GM18873 (cell line): ENCODE results near the gene AP3B1.

Experiments used
- ATAC-seq: cut with Tn5 transposase; IDR thresholded peaks from one replicate; pipeline ENCODE4 v1.9.1; 2021; ENCODE audit warnings: mild to moderate bottlenecking, moderate library complexity, moderate number of reproducible peaks; ENCODE audit not compliant: unreplicated experiment, low FRiP score

Gene AP3B1

DNA sequence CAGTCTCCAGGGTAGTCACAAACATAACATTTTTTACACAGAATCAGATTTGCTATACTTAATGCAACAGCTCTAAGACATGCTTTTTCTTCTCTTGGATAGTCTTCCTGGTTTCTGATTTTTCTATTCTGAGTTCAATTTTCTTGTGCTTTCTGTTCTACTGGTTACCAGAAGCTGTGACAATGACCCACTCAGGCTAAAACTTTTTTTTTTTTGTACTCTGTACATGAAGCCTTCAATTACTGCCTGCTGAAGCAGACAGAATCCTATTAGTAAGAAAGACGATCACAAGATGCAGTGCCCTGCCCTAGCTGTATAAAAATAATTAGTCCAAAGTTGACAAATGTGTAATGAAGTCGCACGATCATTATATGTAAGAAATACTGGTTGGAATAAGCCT lies 287.3 kb downstream of the AP3B1 start:
- no peak for ATAC-seq

DNA sequence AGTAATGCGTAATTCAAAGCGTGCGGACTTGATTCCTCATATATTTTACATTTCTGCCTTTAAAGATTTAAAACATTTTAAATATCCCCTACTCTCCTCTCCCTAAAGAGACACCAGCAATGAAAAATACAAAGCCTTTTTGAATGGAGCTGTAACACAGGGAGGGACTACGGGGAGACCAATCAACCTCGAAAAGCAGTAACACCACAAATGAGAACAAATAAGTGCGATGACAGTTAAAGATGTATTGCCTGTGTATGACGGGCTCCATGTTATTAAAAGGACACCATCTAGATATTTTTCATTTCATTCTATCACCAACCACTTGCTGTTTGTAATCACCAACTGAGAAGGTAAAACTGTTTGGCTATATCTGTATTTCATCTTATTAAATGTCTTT lies 288.0 kb downstream of the AP3B1 start:
- ATAC-seq, result no peak

DNA sequence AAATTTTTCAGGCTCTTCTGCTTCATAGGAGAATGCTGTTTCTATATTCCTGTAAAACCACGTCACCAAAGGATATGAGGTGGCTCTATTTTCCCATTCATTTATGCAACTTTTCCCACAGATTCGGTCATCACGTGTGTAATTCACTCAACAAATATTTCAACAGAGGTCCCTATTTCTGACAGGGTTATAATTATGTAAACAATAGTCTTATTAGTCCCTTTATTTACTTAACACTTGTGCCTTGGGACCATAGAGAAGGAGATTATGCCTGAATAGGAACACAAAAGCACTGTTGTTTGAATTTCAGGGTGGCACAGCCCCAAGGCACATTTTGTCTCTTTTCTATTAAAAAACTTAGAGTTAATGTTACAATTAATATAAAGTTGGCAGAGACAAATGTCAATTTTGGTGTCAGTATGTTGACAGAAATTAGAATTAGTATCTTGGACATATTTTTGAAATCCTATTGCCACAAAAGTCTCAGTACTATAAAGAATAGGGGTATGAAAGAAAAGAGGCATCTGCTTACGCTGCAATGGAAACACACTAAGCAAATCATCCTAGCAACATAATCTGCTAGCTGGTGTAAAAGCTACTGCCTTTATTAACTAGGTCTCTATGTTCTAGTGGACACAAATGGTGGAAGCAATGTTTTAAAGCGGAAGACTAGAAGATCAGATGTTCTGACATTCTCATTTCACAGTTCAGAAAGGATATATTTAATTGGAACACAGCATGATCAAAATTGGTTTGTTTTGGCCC lies 289.3 kb downstream of the AP3B1 start:
- ATAC-seq, result no peak

DNA sequence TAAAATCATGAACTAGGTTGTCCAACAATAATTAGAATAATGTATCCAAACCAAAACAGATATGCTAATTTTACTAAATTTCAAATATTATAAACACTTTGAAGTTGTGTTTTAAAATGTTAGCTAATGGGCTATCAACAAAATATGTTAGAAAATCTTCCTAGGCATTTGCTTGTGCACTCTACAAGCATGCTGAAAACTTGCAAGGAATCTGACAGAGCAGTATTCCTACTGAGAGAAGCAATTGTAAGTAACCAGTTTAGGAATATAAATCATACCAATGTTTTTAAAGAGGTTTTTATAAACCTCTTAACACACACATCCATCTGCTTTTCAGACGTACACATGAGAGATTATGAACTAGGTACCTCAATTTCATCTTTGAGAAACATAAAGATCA lies 289.9 kb downstream of the AP3B1 start:
- no peak for ATAC-seq

DNA sequence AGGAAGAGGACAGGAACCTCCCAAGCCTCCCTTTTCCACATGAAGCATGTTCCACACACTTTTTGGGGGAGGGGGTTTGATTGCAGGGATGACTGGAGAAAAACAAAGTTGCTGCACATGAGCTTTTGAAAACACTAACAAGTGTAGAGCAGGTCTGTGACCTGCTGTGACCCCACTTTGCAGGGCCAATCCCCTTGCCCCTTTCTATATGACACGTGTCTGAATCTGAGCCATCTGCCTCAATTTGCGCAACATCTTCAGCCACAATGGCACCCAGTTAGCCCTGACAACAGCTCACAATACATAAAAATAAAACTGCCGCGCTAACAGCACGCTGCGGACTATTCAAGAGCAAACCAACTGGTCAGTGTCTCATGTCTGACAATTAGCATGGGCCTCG lies 290.6 kb downstream of the AP3B1 start:
- no peak for ATAC-seq

DNA sequence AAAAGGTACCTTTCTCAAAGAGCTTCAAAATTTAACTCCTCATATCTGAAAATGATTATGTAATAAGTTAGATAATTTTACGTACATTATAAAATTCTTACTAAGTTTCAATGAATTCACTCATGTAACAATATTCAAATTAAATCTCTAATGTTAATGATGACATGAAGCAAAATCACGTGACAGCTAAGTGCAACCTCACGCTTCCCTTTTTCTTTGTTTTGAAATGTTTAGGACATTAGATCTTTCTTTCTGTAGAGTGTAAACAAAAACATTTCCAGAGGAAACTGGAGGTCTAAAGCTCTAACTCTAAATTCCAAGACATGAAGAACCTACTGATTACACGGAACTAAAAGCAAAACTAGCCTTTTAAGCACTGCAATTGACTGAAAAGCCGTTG lies 291.0 kb downstream of the AP3B1 start:
- no peak for ATAC-seq

DNA sequence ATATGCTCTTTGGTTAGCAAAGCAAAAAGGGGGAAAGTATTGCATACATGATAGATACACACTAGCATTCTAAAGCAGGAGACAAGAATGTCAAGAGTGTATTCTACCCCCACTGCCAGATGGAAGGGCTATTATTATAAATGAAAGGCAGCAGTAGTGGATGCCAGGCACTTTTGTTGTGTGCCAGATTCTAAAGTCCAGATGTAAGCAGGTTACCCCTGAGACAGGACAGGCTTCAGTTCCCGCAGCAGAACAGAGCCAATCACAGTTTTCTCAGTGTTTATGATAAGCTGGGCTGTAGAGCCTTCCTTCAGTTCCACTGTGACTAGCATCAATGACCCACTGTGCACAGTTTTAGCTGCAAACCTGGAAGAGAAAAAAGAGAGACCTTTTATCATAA lies 291.8 kb downstream of the AP3B1 start:
- no peak for ATAC-seq

DNA sequence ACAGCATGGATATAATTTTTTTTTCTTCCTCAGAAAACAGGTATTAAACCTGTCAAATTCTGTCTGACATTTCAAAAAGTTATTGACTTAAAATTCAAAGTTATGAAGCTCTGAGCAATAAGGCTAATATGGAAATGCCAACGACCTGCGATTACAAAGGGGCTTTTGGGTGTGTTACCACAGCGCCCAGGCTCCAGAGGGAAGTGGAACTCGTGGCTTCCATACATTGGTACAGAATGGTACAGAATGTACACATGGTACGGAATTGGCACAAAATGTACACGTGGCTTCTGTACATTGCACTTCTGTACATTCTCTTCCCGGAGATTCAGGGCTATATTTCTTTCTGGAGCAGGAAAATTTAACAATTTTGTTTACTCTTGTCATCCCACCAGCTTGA lies 293.3 kb downstream of the AP3B1 start:
- no peak for ATAC-seq

DNA sequence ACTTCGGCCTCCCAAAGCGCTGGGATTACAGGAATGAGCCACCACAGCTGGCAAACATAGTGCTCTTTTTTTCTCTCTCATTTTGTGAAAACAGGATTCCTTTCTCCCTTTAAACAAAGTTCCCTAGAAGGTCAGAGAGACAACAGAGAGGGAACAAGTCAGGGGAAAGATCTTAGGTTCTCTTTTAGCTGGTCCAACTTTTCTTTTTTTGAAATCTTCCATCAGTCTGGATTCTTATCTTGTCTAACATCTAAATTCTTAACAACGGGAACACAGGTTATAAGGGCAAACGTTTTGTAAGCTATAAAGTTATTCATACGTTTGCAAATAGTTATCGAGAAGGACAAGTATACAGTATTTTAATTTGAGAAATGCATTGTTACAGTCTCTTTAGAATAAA lies 294.3 kb downstream of the AP3B1 start:
- no peak for ATAC-seq

DNA sequence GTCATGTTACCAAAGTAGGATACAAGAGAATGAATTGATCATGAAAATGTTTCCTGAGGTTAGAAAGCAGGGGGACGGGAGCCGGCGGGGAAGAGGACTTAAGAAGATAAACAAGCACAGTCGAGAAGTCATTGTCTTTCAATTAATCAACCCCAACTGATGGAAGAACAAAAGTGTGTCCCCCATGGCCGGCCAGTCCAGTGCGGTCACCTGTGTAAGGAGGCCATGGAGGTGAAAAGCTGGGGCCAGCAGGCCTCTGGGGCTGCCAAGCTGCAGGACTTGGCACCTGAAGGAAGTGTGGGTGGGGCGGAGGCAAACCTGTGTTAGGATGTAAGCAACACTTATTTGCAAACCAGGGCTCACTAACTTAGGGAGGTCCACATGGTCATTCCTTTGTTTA lies 295.1 kb downstream of the AP3B1 start:
- no peak for ATAC-seq

DNA sequence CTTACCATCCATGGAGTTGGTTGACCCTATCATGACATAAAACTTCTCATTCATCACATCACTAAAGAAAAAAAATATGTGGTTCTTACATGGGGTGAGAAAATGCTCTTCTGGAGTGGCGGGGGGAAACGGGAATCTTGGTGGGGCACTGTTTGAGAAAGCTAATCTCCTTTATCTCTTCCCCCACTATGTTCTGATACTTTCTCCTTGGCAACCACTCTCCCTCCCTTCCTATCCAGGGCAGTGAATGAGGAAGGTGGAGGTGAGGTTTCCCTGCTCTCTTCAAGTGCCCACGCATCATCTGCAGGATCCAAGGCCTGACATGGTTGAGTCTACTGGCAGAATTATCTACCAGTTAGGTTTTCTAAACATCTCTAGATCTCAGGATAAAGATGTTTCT lies 297.6 kb downstream of the AP3B1 start:
- no peak for ATAC-seq

DNA sequence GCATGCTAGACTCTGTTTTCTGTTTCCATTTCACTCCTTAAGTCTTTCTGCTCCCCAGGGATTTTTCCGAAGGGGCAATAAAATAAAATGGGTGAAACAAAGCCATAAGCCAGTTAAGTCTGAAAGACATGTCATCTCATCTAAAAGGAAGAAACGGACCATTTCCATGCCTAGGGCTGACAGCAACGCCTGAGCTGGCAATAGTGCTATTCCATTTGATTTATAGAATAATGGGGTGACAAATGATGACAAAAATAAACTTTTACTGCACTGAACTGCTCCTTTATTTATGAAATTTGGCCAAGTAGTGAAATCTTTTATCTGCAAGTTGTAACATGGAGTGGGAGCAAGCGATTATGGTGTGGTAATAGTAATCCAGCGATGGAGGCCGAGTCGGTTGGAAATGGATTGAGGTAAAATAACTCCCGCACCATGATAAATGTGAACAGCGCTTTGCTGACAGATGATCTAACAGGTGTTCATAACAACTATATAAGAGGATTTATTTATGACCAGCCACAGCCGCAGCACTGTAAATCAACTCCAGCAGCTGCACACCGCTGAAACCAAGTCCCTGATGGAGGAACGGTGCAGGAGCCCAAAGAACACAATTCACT lies 298.6 kb downstream of the AP3B1 start:
- no peak for ATAC-seq

DNA sequence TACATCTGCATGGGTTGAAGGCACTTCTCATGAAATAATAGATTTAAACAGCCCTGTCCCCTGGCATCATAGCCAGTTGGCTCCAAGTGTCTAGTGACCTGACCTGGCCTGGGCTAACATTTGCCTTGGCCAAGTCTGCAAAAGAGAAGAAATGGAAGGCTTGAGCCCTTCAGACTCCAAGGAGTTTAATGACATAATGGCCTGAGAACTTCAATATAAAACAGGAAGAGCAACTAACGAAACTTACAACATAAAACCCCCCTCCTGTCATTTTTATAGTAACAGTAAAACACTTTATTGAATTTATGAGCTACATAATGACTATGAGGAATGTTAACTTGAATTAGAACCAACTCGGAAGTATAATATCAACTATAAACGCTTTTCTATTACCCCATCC lies 299.6 kb downstream of the AP3B1 start:
- ATAC-seq, result no peak

DNA sequence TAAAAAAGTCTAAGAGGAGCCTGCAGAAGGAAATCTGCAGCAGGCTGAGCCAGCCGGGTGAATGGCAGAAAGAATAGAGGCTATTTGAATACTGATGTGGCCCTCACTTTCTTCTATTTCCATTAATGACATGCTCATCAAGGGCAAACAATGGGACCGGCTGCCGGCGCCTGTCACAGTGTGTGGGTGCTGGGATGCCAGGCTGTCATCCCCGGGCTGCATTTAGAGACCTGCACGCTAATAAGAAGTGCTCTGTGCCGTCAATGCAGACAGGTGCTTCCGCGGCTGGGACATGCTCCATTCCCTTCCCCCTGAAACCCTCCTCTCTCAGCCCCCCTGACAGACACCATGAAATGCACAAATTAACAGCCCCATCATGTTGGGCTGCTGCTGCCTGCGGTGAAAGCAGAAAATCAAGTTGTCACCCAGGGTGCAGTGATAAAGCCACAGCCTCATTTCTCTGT lies 300.6 kb downstream of the AP3B1 start:
- no peak for ATAC-seq

DNA sequence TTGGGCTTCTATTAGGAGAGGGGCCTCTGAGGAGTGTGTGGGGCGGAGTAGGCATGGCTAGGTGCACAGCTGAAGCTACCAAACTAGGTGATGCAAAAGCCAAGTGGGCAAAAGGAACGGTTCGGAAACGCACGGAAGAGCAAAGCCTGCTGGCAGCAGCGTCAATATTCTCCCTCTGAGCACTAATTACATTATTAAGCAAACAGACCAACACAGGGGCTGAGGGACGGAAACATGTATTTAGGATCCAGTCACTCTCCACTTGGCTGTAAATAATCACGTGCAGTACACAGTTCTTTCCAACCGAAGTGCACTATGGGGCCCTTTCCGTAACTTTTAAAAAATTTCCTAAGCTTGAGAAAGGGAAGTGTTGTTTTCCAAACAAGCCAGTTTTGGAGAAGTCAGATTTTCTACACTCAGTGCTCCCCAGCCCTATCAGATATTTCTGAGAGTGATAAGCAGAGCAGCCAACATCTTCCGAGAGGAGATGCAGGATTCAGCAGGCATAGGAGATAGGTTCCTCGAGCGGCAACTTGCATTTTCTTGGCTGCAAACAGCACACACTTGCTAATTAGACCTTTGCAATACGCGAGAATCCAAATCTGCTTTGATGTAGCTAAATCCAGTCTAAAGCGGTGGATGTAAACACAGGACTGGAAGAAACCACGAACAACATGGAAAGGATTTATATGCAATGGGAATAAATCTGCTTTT lies 301.2 kb downstream of the AP3B1 start:
- no peak for ATAC-seq

DNA sequence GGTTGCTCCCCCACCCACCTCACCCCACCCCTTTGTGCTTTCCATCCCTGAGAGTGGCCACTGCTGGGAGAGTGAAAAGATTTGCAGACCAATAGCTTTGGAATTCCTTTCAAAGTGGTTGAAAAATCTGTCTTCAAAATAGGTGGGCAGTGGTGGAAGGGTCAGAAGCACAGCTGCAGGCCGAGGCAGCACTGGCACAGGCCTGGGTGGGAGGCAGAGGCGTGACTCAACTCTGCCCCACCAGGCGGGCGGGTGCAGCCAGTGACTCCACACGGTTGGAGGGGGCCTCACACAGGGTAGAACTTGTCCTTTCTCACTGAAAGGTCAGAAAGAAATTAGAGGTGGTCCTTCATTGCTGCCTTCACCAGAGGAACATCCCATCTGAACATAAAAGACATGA lies 303.4 kb downstream of the AP3B1 start:
- no peak for ATAC-seq

DNA sequence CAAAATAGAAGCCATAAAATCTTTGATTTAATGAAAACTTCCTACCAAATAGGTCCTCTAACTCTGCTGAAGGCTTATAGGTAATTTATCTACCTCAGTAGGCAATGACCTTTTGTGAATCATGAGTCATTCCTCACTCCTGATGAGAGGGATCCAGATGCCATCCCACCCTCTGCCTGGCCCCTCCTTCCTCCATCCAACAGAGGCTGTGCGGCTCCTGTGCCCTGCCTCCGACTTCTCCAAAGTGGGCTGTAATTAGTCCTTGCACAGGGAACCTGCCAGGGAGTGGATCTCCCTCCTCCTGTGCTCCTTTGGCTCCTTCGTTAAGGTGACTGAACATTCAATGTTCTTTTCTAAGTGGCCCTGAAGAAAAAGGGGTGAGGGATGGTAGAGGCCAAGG lies 304.5 kb downstream of the AP3B1 start:
- ATAC-seq, result no peak

DNA sequence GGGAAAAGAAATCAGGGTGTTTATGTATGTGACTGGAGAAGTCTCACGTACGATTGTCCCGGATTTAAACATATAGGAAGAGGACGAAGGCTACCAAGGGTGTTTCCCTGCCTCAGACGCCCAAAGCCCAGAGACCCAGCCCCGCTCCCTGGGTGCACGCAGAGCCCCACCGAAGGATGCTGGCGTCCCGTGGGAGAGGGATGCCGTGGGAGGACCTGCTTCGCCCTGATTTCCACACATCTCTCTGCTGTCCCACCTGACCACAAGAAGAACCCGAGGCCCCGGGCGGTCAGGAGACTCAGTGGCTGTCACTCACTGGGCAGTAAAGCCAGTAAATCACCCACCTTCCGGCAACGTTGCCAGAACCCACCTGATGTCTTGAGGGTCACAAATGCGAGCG lies 306.5 kb downstream of the AP3B1 start:
- no peak for ATAC-seq

DNA sequence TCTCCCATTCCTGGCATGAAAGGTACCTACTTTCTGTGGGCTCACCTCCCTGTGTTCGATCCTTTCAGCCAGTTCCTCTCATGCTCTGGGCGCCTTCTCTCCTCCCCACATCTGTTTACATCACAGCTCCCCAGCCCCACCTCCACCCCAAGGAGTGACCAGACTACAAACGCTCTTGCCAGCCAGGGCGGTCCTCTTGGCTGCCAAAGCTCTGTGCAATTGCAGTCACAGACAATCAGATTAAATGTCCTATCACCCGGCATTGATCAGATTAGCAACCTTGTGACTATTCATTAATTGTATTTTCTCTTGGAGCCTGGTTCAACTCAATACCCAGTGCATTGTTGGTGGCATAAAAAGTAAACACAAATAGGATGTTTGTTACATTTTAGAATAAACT lies 307.2 kb downstream of the AP3B1 start:
- ATAC-seq, result no peak

DNA sequence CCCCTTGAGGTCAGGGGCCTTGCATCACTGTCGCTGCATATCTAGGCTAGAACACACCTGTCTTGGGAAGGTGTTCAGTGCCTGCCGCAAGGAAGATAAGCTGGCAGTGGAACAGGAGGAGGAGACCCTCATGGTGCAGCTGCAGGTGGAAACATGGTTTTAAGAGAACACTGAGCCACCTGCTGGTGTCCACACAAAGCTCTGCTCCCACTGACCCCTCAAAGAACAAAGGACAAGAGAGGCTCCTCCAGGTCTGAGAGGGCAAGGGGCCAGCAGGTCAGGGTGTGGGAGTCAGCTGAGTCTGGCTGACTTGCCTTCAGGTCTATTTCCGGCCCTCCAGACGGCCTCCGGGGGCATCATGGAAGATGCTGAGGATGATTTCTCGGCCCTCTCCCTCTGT lies 308.2 kb downstream of the AP3B1 start:
- ATAC-seq, result no peak

DNA sequence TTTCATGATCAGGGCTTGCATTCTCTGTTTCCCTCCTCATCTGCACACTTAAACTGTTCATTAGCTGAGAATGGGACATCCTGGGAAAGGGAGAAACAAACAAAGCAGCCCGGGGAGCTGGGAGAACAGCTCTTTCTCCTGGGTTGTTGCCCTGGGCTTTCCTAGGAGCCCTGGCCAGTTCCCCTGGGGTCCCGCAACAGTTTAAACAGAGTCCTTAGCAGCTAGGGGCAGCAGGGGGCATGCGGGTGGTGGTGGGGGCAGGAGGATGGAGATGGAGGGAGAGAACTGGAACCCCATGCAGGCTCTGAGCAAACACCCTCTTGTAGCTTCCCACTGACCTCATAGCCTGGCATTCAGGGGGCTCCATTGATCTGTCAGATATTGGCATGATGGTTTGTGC lies 309.3 kb downstream of the AP3B1 start:
- ATAC-seq, result no peak

DNA sequence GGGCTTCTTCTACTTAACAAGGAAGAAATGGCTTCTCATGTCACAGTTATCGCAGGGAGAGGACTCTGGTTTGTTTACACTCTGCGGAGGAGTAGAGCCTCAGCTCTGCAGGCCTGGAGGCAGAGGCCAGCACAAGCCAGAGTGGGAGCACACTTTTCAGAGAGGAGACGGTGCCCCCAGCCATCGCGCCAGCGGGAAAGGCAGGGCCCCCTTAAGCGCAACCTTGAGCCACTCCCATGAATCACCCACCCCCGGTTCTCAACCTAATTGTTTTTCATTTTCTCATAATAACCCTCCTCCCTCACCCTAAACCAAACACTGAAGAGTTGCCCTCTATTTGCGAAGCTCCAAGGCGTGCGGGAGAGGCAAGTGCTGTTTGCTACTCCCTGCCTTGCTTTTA lies 309.9 kb downstream of the AP3B1 start:
- ATAC-seq, result no peak
